Hepatocyte (in vitro differentiated cells): ENCODE measurements around the gene SCD5.

Experiments
- CTCF ChIP-seq: fragments of 200-600 bp; sonication (generic); IDR thresholded peaks from 2 replicates; pipeline ENCODE4 v1.5.1; 2016; ENCODE audit warnings: antibody characterized with exemption, mild to moderate bottlenecking; ENCODE audit not compliant: poor library complexity
- EZH2 ChIP-seq: fragments of 200-600 bp; sonication (generic); IDR thresholded peaks from 2 replicates; pipeline ENCODE4 v1.6.1; 2016; ENCODE audit warnings: antibody characterized with exemption, mild to moderate bottlenecking, borderline replicate concordance

GRCh38 chr4:82705928-82706300 is 92.7 kb downstream of the SCD5 start:
- TF ChIP-seq CTCF (no peak), EZH2 (no peak)
